H9 (cell line): ENCODE results near the gene HTR3D. TPM values are rescaled to one million over a fixed set of nuclear protein-coding genes. Genes with fewer than 3 reads are reported as not detected.

Source experiments
- DNase-seq: peaks from one replicate; pipeline ENCODE4 v3.0.0-alpha.2; 2017
- H2AFZ ChIP-seq: one replicate; pipeline ENCODE4 v1.6.1; 2013; ENCODE audit warnings: mild to moderate bottlenecking, low read length, control low read depth, moderate library complexity
- H2AK5ac ChIP-seq: 2 replicates; pipeline ENCODE4 v1.6.1; 2013; ENCODE audit warnings: low read length, control low read depth, mixed read lengths; ENCODE audit not compliant: insufficient read length
- H2BK120ac ChIP-seq: one replicate; pipeline ENCODE4 v1.6.1; 2013; ENCODE audit warnings: low read depth, mild to moderate bottlenecking, low read length, control low read depth, inconsistent platforms; ENCODE audit not compliant: poor library complexity, severe bottlenecking
- H2BK12ac ChIP-seq: 2 replicates; pipeline ENCODE4 v1.6.1; 2013; ENCODE audit warnings: low read length, control low read depth, mixed read lengths, low read depth; ENCODE audit not compliant: insufficient read length
- H2BK15ac ChIP-seq: 2 replicates; pipeline ENCODE4 v1.6.1; 2013; ENCODE audit warnings: low read depth, low read length, control low read depth
- H2BK20ac ChIP-seq: one replicate; pipeline ENCODE4 v1.6.1; 2013; ENCODE audit warnings: low read depth, mild to moderate bottlenecking, low read length, control low read depth, inconsistent platforms; ENCODE audit not compliant: poor library complexity, severe bottlenecking
- H2BK5ac ChIP-seq: 2 replicates; pipeline ENCODE4 v1.6.1; 2013; ENCODE audit warnings: low read length, control low read depth, mixed read lengths; ENCODE audit not compliant: insufficient read length
- H3K14ac ChIP-seq: 2 replicates; pipeline ENCODE4 v1.6.1; 2013; ENCODE audit warnings: low read length, control low read depth; ENCODE audit not compliant: insufficient read depth
- H3K18ac ChIP-seq: 2 replicates; pipeline ENCODE4 v1.6.1; 2013; ENCODE audit warnings: low read depth, mild to moderate bottlenecking, mixed read lengths, low read length, control low read depth; ENCODE audit not compliant: insufficient read length
- H3K23ac ChIP-seq: 2 replicates; pipeline ENCODE4 v1.6.1; 2013; ENCODE audit warnings: low read length, control low read depth, mixed read lengths, low read depth; ENCODE audit not compliant: insufficient read length
- H3K23me2 ChIP-seq: 2 replicates; pipeline ENCODE4 v1.6.1; 2013; ENCODE audit warnings: low read depth, mild to moderate bottlenecking, mixed read lengths, low read length, control low read depth; ENCODE audit not compliant: insufficient read length, poor library complexity, severe bottlenecking
- H3K27ac ChIP-seq: 2 replicates; pipeline ENCODE4 v1.5.1; 2013; ENCODE audit warnings: low read length, control low read depth, mixed read lengths, low read depth; ENCODE audit not compliant: insufficient read length
- H3K27me3 ChIP-seq: 2 replicates; pipeline ENCODE4 v1.6.1; 2013; ENCODE audit warnings: low read length, control low read depth, inconsistent platforms; ENCODE audit not compliant: insufficient read depth
- H3K4ac ChIP-seq: 2 replicates; pipeline ENCODE4 v1.6.1; 2013; ENCODE audit warnings: low read depth, mild to moderate bottlenecking, control low read depth, inconsistent platforms, low read length, moderate library complexity
- H3K4me1 ChIP-seq: 2 replicates; pipeline ENCODE4 v1.6.1; 2013; ENCODE audit warnings: low read length, control low read depth, inconsistent platforms; ENCODE audit not compliant: insufficient read depth
- H3K4me2 ChIP-seq: 2 replicates; pipeline ENCODE4 v1.6.1; 2013; ENCODE audit warnings: low read length, control low read depth, mixed read lengths; ENCODE audit not compliant: insufficient read length, insufficient read depth
- H3K56ac ChIP-seq: 2 replicates; pipeline ENCODE4 v1.6.1; 2013; ENCODE audit warnings: low read depth, mild to moderate bottlenecking, mixed read lengths, low read length, control low read depth; ENCODE audit not compliant: insufficient read length
- H3K79me1 ChIP-seq: 2 replicates; pipeline ENCODE4 v1.6.1; 2013; ENCODE audit warnings: low read depth, mild to moderate bottlenecking, moderate library complexity, low read length, control low read depth, inconsistent platforms; ENCODE audit not compliant: insufficient read depth, poor library complexity, severe bottlenecking
- H3K79me2 ChIP-seq: 2 replicates; pipeline ENCODE4 v1.6.1; 2013; ENCODE audit warnings: low read length, control low read depth, inconsistent platforms; ENCODE audit not compliant: insufficient read depth
- H3K9ac ChIP-seq: 2 replicates; pipeline ENCODE4 v1.6.1; 2013; ENCODE audit warnings: low read length, control low read depth, mixed read lengths; ENCODE audit not compliant: insufficient read length; ENCODE audit errors: extremely low read depth
- H3K9me3 ChIP-seq: one replicate; pipeline ENCODE4 v1.6.1; 2013; ENCODE audit warnings: low read depth, low read length, inconsistent platforms; ENCODE audit not compliant: control insufficient read depth
- H3T11ph ChIP-seq: one replicate; pipeline ENCODE4 v1.6.1; 2013; ENCODE audit warnings: mild to moderate bottlenecking, low read length, control low read depth, inconsistent platforms
- H4K20me1 ChIP-seq: one replicate; pipeline ENCODE4 v1.6.1; 2013; ENCODE audit not compliant: control insufficient read depth, insufficient read length, insufficient read depth
- H4K5ac ChIP-seq: 2 replicates; pipeline ENCODE4 v1.6.1; 2013; ENCODE audit warnings: low read depth, mild to moderate bottlenecking, mixed read lengths, low read length, control low read depth; ENCODE audit not compliant: insufficient read length
- H4K8ac ChIP-seq: replicated peaks from 2 replicates; pipeline ENCODE4 v1.6.1; 2013; ENCODE audit warnings: low read length, control low read depth, mixed read lengths, low read depth; ENCODE audit not compliant: insufficient read length
- H4K91ac ChIP-seq: 2 replicates; pipeline ENCODE4 v1.6.1; 2013; ENCODE audit warnings: low read depth, mild to moderate bottlenecking, moderate library complexity, mixed read lengths, low read length, control low read depth; ENCODE audit not compliant: insufficient read length
- H3K27ac Mint-ChIP-seq, 3 experiments: 2 replicates in 2 of 3; 3 replicates in 1 of 3; pipeline ENCODE4 v1.8.0; 2020 to 2021; ENCODE audit warnings: mixed read lengths in 3 of 3, mild to moderate bottlenecking in 1 of 3, moderate library complexity in 1 of 3
- H3K27me3 Mint-ChIP-seq: 2 replicates; pipeline ENCODE4 v1.8.0; 2021; ENCODE audit warnings: low read depth, mild to moderate bottlenecking, moderate library complexity, mixed read lengths
- H3K36me3 Mint-ChIP-seq, 3 experiments: 2 replicates in 2 of 3; 3 replicates in 1 of 3; pipeline ENCODE4 v1.8.0; 2020 to 2021; ENCODE audit warnings: low read depth in 3 of 3, mixed read lengths in 3 of 3; ENCODE audit not compliant: insufficient read depth in 1 of 3
- H3K4me1 Mint-ChIP-seq, 2 experiments: 2 replicates each; pipeline ENCODE4 v1.8.0; 2020; ENCODE audit warnings: mixed read lengths in 2 of 2
- H3K4me3 Mint-ChIP-seq, 2 experiments: 2 replicates in 1 of 2; 3 replicates in 1 of 2; pipeline ENCODE4 v1.8.0; 2020 to 2021; ENCODE audit warnings: mild to moderate bottlenecking in 2 of 2, mixed read lengths in 2 of 2, moderate library complexity in 1 of 2
- H3K9me3 Mint-ChIP-seq, 2 experiments: 2 replicates in 1 of 2; 3 replicates in 1 of 2; pipeline ENCODE4 v1.8.0; 2020; ENCODE audit warnings: mild to moderate bottlenecking in 2 of 2, mixed read lengths in 2 of 2, moderate library complexity in 1 of 2
- CTCF ChIP-seq: fragments of 200-600 bp; sonication (generic); conservative IDR thresholded peaks from 3 replicates; pipeline ENCODE4 v1.8.0; 2021; ENCODE audit warnings: antibody characterized with exemption, mild to moderate bottlenecking
- WGBS: extraction: QIAGEN DNeasy Blood & Tissue Kit; methylation state at CpG from one replicate; pipeline ENCODE4 v1.1.7; 2013; ENCODE audit warnings: missing lambda C conversion rate, low lambda C conversion rate, mixed read lengths; ENCODE audit not compliant: insufficient read length; ENCODE audit errors: extremely low coverage; 5-methylcytosine and 5-hydroxymethylcytosine counted together
- total RNA-seq: library from RNA; stranded (reverse); gene quantifications from 2 replicates; pipeline ENCODE4 v1.2.1, GENCODE V29; 2021

The HTR3D gene
- total RNA-seq, 1 experiment from 2014 or later, result not detected

DNA sequence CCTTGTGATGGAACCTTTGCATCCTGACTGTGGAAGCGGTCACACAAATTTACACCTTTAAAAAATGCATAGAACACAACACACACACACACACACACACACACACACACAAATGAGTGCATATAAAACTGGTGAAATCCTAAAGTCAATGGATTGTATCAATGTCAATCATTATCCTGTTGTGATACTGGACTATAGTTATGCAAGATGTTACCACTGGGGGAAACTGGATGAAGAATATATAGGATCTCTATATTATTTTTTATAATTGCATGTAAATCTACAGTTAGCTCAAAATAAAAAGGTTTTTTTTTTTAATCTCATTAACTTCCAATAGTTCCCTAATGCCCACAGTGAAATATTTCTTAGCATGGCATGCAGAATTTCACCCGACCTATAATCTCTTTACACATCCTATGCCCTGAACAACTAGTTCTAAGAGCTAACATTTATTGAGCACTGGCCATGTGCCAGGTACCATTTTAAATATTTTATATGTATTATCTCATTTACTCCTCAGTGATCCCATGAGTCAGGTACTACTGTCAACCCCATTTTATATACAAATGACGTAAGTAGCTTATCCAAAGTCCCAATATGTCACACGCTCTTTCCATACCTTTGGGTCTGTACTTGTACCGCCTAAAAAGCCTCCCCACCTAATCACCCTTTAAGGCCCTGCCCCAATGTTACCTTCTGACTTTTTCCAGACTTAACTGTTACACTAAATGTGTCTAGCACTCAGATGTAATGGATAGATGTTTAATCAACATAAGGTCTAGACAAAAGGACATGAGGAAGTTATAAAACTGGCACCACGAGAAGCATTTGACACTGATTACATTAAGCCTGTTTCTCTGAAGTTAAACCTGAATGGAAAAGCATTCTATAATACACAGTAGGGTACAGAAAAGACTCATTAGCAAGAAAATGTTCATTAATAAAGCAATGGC lies 19.3 kb upstream of the HTR3D start:
- DNase-seq, result no peak
- H3K27me3 Mint-ChIP-seq, result no peaks in the 10 kb centered on the region
- H3K23me2 ChIP-seq, result peaks cover 7% of the 10 kb centered on the region
- H4K91ac ChIP-seq, result no peak overlapping the region
- H3K79me2 ChIP-seq, result peaks cover 7% of the 10 kb centered on the region; the same call in 1 of the 2 replicates
- no peak overlapping the region for H4K5ac ChIP-seq
- H3K4ac ChIP-seq, result no peak overlapping the region
- H4K8ac ChIP-seq, result no peak overlapping the region
- H2BK120ac ChIP-seq, result no peak overlapping the region
- no peak overlapping the region for H2AK5ac ChIP-seq
- H3K27me3 ChIP-seq, result no peaks in the 10 kb centered on the region
- no peaks in the 10 kb centered on the region for H3K79me1 ChIP-seq
- H3K9me3 Mint-ChIP-seq, result no peaks in the 10 kb centered on the region
- no peak overlapping the region for H2BK12ac ChIP-seq
- H3K27ac ChIP-seq, result no peak overlapping the region
- H3K4me2 ChIP-seq, result no peak overlapping the region
- H3K23ac ChIP-seq, result no peak overlapping the region
- H3K9ac ChIP-seq, result no peak overlapping the region
- no peak for TF ChIP-seq CTCF
- H3K18ac ChIP-seq, result no peak overlapping the region
- WGBS, result no CpG with 5 or more reads among the region's 6 CpGs
- H4K20me1 ChIP-seq, result no peaks in the 10 kb centered on the region
- no peak overlapping the region for H2AFZ ChIP-seq
- no peak overlapping the region for H3K56ac ChIP-seq
- H3K4me1 ChIP-seq, result peaks cover 5% of the 10 kb centered on the region; the same call in 1 of the 2 replicates
- no peak overlapping the region for H2BK5ac ChIP-seq
- no peaks in the 10 kb centered on the region for H3K9me3 ChIP-seq
- no peak overlapping the region for H3K14ac ChIP-seq
- H3K4me1 Mint-ChIP-seq, result peaks cover 19 to 20% of the 10 kb centered on the region in 2 experiments
- no peak overlapping the region for H3K4me3 Mint-ChIP-seq
- no peak overlapping the region for H2BK20ac ChIP-seq
- H3K36me3 Mint-ChIP-seq, result peaks cover 26 to 39% (median 31%) of the 10 kb centered on the region in 3 experiments
- no peak overlapping the region for H2BK15ac ChIP-seq
- no peak overlapping the region for H3T11ph ChIP-seq
- H3K27ac Mint-ChIP-seq, result no peak overlapping the region; a peak in 1 of 7 replicates
